HG03095 (cell line): ENCODE results near the gene DROSHA.
"Not testable (repeated sequence)": the region's sequence is repeated elsewhere in the genome, so short reads cannot be mapped to it uniquely, and the experiment has no call there.

Source experiments
- ATAC-seq: cut with Tn5 transposase; IDR thresholded peaks from one replicate; pipeline ENCODE4 v1.9.1; 2021; ENCODE audit warnings: moderate library complexity; ENCODE audit not compliant: unreplicated experiment

The DROSHA gene

GRCh38 chr5:31531888-31532547, at the start of gene DROSHA, which contains the start of gene C5orf22:
Gene DROSHA, minus strand, starts transcription at chr5:31532093. Its CDS starts 3,034 bp downstream, at chr5:31529059.
Gene C5orf22, plus strand, starts transcription at chr5:31532301. Its CDS starts 92 bp downstream, at chr5:31532393.
- ATAC-seq = peak; percentile 95

GRCh38 chr5:31579558-31579957, 47.7 kb upstream of the DROSHA start:
- no peak for ATAC-seq

GRCh38 chr5:31577438-31577837, 45.5 kb upstream of the DROSHA start:
- ATAC-seq = no peak

GRCh38 chr5:31574772-31575171, 42.9 kb upstream of the DROSHA start:
- no peak for ATAC-seq

- peak; percentile 89 for ATAC-seq
Observed at GRCh38 chr5:31573494-31574142, 41.7 kb upstream of the DROSHA start.

- no peak for ATAC-seq
Observed at GRCh38 chr5:31569068-31569467, 37.2 kb upstream of the DROSHA start.

GRCh38 chr5:31568302-31568835, 36.5 kb upstream of the DROSHA start:
- no peak for ATAC-seq

GRCh38 chr5:31566362-31566761, 34.5 kb upstream of the DROSHA start:
- not testable (repeated sequence) for ATAC-seq

GRCh38 chr5:31563216-31563615, 31.3 kb upstream of the DROSHA start:
- ATAC-seq = no peak

GRCh38 chr5:31561946-31562345, 30.1 kb upstream of the DROSHA start:
- no peak for ATAC-seq

- ATAC-seq = no peak
Observed at GRCh38 chr5:31559942-31560341, 28.0 kb upstream of the DROSHA start.

GRCh38 chr5:31556461-31556860, 24.6 kb upstream of the DROSHA start:
- ATAC-seq = no peak

- ATAC-seq = no peak
Observed at GRCh38 chr5:31554552-31554951, 22.7 kb upstream of the DROSHA start.

- ATAC-seq = no peak
Observed at GRCh38 chr5:31553863-31554262, 22.0 kb upstream of the DROSHA start.

GRCh38 chr5:31551878-31552277, 20.0 kb upstream of the DROSHA start:
- no peak for ATAC-seq

- not testable (repeated sequence) for ATAC-seq
Observed at GRCh38 chr5:31549114-31549513, 17.2 kb upstream of the DROSHA start.

- ATAC-seq = no peak
Observed at GRCh38 chr5:31537851-31538250, 6.0 kb upstream of the DROSHA start.

- no peak for ATAC-seq
Observed at GRCh38 chr5:31537349-31537748, 5.5 kb upstream of the DROSHA start.

GRCh38 chr5:31536873-31537272, 5.0 kb upstream of the DROSHA start:
- ATAC-seq = no peak

- no peak for ATAC-seq
Observed at GRCh38 chr5:31534527-31535046, 2.7 kb upstream of the DROSHA start.

- peak; percentile 30 for ATAC-seq
Observed at GRCh38 chr5:31531543-31531887, 378 bp downstream of the DROSHA start.
